Erythroblast (primary cell): ENCODE results near the gene UQCRFS1.

ENCODE experiments used
- GATA1 ChIP-seq: IDR thresholded peaks from 2 replicates; pipeline ENCODE4 v1.6.1; 2011; ENCODE audit warnings: low read depth, mild to moderate bottlenecking, control low read depth, low read length, moderate library complexity
- POLR2A ChIP-seq: IDR thresholded peaks from 2 replicates; pipeline ENCODE4 v1.6.1; 2011; ENCODE audit warnings: mild to moderate bottlenecking, low read length

DNA sequence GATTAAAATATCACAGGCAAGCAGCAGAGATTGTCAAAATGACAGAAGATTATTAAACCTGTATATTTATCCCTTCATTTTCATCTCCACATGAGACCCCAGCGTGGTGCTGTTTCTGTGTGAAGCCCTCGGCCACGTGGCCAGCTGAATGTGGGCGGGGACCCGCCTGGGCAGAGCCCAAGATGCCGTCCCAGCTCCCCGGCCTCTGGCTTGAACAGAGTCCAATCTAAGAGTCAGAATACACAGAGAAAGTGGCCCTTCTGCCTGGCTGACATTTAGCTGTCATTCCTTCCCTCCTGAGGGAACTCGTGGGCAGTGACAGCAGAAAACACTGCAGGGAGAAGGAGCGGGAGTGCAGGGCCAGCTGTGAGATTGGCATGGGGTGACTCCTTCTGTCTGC is 34.9 kb upstream of the UQCRFS1 start:
- TF ChIP-seq POLR2A (no peak), GATA1 (no peak)
